HepG2 (cell line): ENCODE data around the gene SHC1. TPM values are rescaled to one million over a fixed set of nuclear protein-coding genes. Genes with fewer than 3 reads are reported as not detected.
A peak's percentile ranks its signal among the peaks of the same experiment; 100 is the strongest.

Source experiments
- CREBL2 ChIP-seq: sonication (generic); formaldehyde crosslinking; IDR thresholded peaks from 2 replicates; pipeline ENCODE4 v1.8.1; 2023; ENCODE audit warnings: missing genetic modification reagents, mild to moderate bottlenecking, borderline replicate concordance
- DMTF1 ChIP-seq: sonication (generic); formaldehyde crosslinking; IDR thresholded peaks from 2 replicates; pipeline ENCODE4 v1.4.0; 2020; ENCODE audit warnings: mild to moderate bottlenecking, missing genetic modification reagents
- EZH2 ChIP-seq: conservative IDR thresholded peaks from 2 replicates; pipeline ENCODE4 v1.6.1; 2012; ENCODE audit warnings: mild to moderate bottlenecking, low read depth, low read length, moderate library complexity
- KDM2A ChIP-seq: sonication (generic); formaldehyde crosslinking; IDR thresholded peaks from 2 replicates; pipeline ENCODE4 v1.4.0; 2020; ENCODE audit warnings: low read depth, missing genetic modification reagents, borderline replicate concordance
- KDM5A ChIP-seq: fragments of 200-600 bp; sonication (generic); IDR thresholded peaks from 2 replicates; pipeline ENCODE4 v1.7.0; 2018; ENCODE audit warnings: antibody characterized with exemption, mild to moderate bottlenecking, low read length, borderline replicate concordance
- MAZ ChIP-seq, 2 experiments: sonication (generic) in 1 of 2; formaldehyde crosslinking in 1 of 2; IDR thresholded peaks; 2 replicates each; pipeline versions ENCODE4 v1.5.0 to v1.6.1; 2012 to 2020; ENCODE audit warnings: low read depth in 2 of 2, mild to moderate bottlenecking in 2 of 2, borderline replicate concordance in 1 of 2, improper control_type of control experiment in 1 of 2, low read length in 1 of 2, missing genetic modification reagents in 1 of 2, moderate library complexity in 1 of 2
- MED13 ChIP-seq: sonication (generic); formaldehyde crosslinking; IDR thresholded peaks from 2 replicates; pipeline ENCODE4 v1.5.0; 2020; ENCODE audit warnings: missing genetic modification reagents
- NFIB ChIP-seq: sonication (generic); formaldehyde crosslinking; IDR thresholded peaks from 2 replicates; pipeline ENCODE4 v1.9.0; 2021; ENCODE audit warnings: missing genetic modification reagents, mild to moderate bottlenecking, borderline replicate concordance
- SIX4 ChIP-seq: sonication (generic); formaldehyde crosslinking; IDR thresholded peaks from 2 replicates; pipeline ENCODE4 v1.4.0; 2020; ENCODE audit warnings: missing genetic modification reagents
- SKI ChIP-seq: fragments of 450-650 bp; IDR thresholded peaks from one replicate; pipeline ENCODE4 v1.6.1; 2018; ENCODE audit warnings: mild to moderate bottlenecking; ENCODE audit not compliant: partially characterized antibody
- SUZ12 ChIP-seq: fragments of 150-350 bp; IDR thresholded peaks from 2 replicates; pipeline ENCODE4 v1.6.1; 2014; ENCODE audit warnings: low read depth, low read length
- ZBTB39 ChIP-seq: sonication (generic); formaldehyde crosslinking; IDR thresholded peaks from 2 replicates; pipeline ENCODE4 v1.5.0; 2020; ENCODE audit warnings: missing genetic modification reagents
- ZFP62 ChIP-seq: sonication (generic); formaldehyde crosslinking; IDR thresholded peaks from 2 replicates; pipeline ENCODE4 v1.4.0; 2020; ENCODE audit warnings: missing genetic modification reagents
- ZNF230 ChIP-seq: sonication (generic); formaldehyde crosslinking; IDR thresholded peaks from 2 replicates; pipeline ENCODE4 v1.4.0; 2020; ENCODE audit warnings: mild to moderate bottlenecking, missing genetic modification reagents
- ZNF30 ChIP-seq: sonication (generic); formaldehyde crosslinking; IDR thresholded peaks from 2 replicates; pipeline ENCODE4 v1.5.0; 2020; ENCODE audit warnings: mild to moderate bottlenecking, missing genetic modification reagents
- ZNF354B ChIP-seq: sonication (generic); formaldehyde crosslinking; IDR thresholded peaks from 2 replicates; pipeline ENCODE4 v1.8.0; 2022; ENCODE audit warnings: mild to moderate bottlenecking, missing genetic modification reagents
- ZNF562 ChIP-seq: sonication (generic); formaldehyde crosslinking; IDR thresholded peaks from 2 replicates; pipeline ENCODE4 v1.8.0; 2022; ENCODE audit warnings: missing genetic modification reagents, borderline replicate concordance
- ZNF724P ChIP-seq: sonication (generic); formaldehyde crosslinking; IDR thresholded peaks from 2 replicates; pipeline ENCODE4 v1.8.0; 2022; ENCODE audit warnings: missing genetic modification reagents, borderline replicate concordance
- polyA plus RNA-seq, 8 experiments: library from polyadenylated mRNA; depleted of rRNA in 3 of 8; stranded (reverse) in 7 of 8; unstranded in 1 of 8; fragments of >200 nt; fragmentation: Illumina TruSeq in 4 of 8; extraction: Trizol in 4 of 8; gene quantifications; 2 replicates each; pipeline versions ENCODE4 v1.2.1 to v1.2.3, GENCODE V29; 2011 to 2016; ENCODE audit warnings: low read depth in 4 of 8, missing spikeins in 1 of 8, mixed read lengths in 1 of 8; ENCODE audit not compliant: insufficient read depth in 1 of 8
- total RNA-seq, 5 experiments: library from RNA; depleted of rRNA; stranded (reverse); fragments of >200 nt; fragmentation: Illumina TruSeq; extraction: Trizol; gene quantifications; 2 replicates each; pipeline ENCODE4 v1.2.3, GENCODE V29; 2016; ENCODE audit warnings: low read depth in 1 of 5
- TF ChIP-seq, protein P1 (sequence below): sonication (generic); formaldehyde crosslinking; IDR thresholded peaks from 2 replicates; pipeline ENCODE4 v1.5.0; 2020; ENCODE audit warnings: mild to moderate bottlenecking, missing genetic modification reagents
- TF ChIP-seq, protein P2 (sequence below): sonication (generic); formaldehyde crosslinking; IDR thresholded peaks from 2 replicates; pipeline ENCODE4 v1.4.0; 2020; ENCODE audit warnings: low read depth, mild to moderate bottlenecking, missing genetic modification reagents

Gene SHC1
- total and polyA plus RNA-seq, 2 of the 13 experiments (the other 11 are each of a cell fraction or from before 2014, with no cell fraction given) = 52.0 to 137 TPM

DNA sequence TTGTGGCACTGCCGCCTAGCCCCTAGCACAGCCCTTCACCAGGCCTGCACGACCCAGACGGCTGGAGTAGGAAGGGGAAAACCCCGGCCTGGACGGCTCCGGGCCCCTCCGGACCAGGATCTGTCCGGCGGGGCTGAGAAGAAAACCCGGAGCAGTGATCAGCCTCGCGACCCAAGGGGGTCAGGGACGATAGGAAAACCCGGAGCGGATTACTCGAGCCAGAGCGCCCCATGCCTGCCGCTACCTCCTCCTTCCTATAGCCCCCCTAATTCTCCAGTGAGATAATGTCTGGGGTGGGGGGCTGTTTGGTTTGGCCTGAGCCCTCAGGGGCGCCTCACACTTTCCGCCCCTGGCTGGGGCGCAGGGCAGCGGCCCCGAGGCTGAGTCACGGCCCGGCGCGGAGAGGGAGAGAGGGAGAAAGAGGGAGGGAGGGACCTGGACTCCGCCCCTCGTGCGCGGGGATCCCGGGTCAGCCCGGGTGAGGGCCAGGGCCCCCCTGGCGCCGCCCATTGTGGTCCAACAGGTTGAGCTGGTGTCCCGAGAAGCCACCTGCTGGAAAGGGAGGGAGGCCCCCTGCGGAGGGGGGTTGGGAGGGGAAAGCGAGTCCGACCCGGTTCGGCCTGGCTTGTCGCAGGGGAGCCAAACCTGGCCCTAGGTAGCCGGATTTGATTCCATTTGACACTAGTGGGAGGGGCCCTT, 30.3 kb upstream of the SHC1 start (continued):
- TF ChIP-seq ZBTB39 (CRISPR knock-in tag) = no peak
- TF ChIP-seq ZNF354B (CRISPR knock-in tag) = 0 out of 2 replicates have a peak, but pooled peaks have one; percentile 53
- peak; percentile 94 for TF ChIP-seq SKI
- no peak for TF ChIP-seq NFIB (CRISPR knock-in tag)
- TF ChIP-seq MAZ (IDR thresholded peaks at IDR 0.05; ENCODE audit: borderline replicate concordance, low read depth, low read length) = peak; percentile 91
- TF ChIP-seq MAZ (CRISPR knock-in tag; IDR thresholded peaks at IDR 0.05; ENCODE audit: low read depth) = peak; percentile 79
- TF ChIP-seq, protein P1, sequence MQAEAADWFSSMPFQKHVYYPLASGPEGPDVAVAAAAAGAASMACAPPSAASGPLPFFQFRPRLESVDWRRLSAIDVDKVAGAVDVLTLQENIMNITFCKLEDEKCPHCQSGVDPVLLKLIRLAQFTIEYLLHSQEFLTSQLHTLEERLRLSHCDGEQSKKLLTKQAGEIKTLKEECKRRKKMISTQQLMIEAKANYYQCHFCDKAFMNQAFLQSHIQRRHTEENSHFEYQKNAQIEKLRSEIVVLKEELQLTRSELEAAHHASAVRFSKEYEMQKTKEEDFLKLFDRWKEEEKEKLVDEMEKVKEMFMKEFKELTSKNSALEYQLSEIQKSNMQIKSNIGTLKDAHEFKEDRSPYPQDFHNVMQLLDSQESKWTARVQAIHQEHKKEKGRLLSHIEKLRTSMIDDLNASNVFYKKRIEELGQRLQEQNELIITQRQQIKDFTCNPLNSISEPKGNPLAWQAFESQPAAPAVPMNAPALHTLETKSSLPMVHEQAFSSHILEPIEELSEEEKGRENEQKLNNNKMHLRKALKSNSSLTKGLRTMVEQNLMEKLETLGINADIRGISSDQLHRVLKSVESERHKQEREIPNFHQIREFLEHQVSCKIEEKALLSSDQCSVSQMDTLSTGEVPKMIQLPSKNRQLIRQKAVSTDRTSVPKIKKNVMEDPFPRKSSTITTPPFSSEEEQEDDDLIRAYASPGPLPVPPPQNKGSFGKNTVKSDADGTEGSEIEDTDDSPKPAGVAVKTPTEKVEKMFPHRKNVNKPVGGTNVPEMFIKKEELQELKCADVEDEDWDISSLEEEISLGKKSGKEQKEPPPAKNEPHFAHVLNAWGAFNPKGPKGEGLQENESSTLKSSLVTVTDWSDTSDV (CRISPR knock-in tag) = no peak
- no peak for TF ChIP-seq ZNF230 (CRISPR knock-in tag)
- TF ChIP-seq KDM5A = peak; percentile 14; the same call in 1 of the 2 replicates
- TF ChIP-seq ZNF724P = peak; percentile 82; the same call in 1 of the 2 replicates
- TF ChIP-seq MED13 (CRISPR knock-in tag) = peak; percentile 16; the same call in 1 of the 2 replicates
- TF ChIP-seq SUZ12 = no peak
- no peak for TF ChIP-seq ZNF30 (CRISPR knock-in tag)
- no peak for TF ChIP-seq ZNF562 (CRISPR knock-in tag)
- no peak for TF ChIP-seq EZH2
- no peak for TF ChIP-seq CREBL2 (CRISPR knock-in tag)
- no peak for TF ChIP-seq SIX4
- TF ChIP-seq, protein P2, sequence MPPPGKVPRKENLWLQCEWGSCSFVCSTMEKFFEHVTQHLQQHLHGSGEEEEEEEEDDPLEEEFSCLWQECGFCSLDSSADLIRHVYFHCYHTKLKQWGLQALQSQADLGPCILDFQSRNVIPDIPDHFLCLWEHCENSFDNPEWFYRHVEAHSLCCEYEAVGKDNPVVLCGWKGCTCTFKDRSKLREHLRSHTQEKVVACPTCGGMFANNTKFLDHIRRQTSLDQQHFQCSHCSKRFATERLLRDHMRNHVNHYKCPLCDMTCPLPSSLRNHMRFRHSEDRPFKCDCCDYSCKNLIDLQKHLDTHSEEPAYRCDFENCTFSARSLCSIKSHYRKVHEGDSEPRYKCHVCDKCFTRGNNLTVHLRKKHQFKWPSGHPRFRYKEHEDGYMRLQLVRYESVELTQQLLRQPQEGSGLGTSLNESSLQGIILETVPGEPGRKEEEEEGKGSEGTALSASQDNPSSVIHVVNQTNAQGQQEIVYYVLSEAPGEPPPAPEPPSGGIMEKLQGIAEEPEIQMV = no peak
- TF ChIP-seq KDM2A (CRISPR knock-in tag) = peak; percentile 85
- no peak for TF ChIP-seq DMTF1 (CRISPR knock-in tag)
- no peak for TF ChIP-seq ZFP62 (CRISPR knock-in tag)
